HG03378 (cell line): ENCODE measurements around the gene HPN.
"Not testable (repeated sequence)": the region's sequence is repeated elsewhere in the genome, so short reads cannot be mapped to it uniquely, and the experiment has no call there.

Experiments used
- ATAC-seq: cut with Tn5 transposase; IDR thresholded peaks from one replicate; pipeline ENCODE4 v1.9.1; 2021; ENCODE audit warnings: mild to moderate bottlenecking, moderate library complexity; ENCODE audit not compliant: unreplicated experiment

HPN gene

GRCh38 chr19:35042056-35042730, 672 bp downstream of the HPN start:
- no peak for ATAC-seq

GRCh38 chr19:35042954-35043604, 1.6 kb downstream of the HPN start:
- ATAC-seq = no peak

DNA sequence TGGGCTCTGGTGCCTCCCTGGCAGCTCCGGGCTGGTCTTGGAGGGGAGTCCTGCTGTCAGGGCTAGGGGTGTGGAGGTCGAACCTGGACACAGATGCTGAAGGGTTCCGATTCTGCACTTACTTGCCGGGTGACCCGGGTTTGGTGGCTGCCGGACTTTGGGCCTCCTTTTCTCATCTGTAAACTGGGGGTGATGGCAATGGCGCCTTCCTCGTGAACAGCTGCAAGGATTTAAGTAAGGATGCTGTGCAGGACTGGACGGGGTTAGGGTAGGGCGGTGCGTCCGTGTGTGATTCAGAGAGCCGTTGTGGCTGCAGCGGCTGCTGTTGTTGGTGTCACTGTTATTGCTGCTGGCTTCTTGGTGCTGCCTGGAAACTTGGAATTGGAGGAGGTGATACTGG, 2.4 kb downstream of the HPN start:
- ATAC-seq = no peak

DNA sequence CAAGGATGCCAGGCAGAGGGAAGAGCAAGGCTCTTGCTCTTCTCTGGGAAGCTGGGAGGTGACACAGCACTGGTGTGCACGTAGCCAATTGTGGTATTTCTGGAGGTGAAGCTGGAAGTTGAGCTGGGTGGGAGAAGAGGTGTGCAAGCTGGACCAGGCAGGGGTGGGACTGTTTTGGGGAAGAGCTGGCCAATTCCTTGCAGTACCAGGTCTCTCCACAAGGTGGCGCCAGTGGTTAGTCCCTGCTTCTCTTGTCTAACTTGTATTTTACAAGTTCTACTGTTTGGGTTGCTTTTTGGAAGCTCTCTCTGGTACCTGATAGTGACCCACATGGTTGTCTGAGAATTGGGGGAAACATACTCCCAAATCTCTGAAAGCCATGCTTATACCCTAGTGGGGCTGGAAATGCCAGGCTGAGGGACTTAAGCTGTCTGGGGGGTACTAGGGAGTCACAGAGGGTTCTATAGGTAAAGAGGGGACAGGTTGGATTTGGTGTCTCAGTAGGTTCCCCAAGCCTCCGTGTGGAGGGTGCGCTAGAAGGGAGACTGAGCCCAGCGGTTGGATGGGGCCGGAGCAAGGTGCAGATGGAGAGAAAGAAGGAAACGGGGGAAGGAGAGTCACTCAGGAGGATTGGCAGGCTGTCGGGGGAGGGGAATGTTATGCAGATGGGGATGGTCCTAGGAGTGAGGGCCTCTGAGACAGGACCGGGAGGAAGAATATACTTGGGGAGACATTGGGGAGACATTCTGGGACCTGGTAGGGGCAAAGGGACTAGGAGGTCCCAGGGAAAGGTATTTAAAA, 3.0 kb downstream of the HPN start:
- ATAC-seq = no peak

GRCh38 chr19:35045667-35046300, 4.3 kb downstream of the HPN start:
- peak; percentile 59 for ATAC-seq

GRCh38 chr19:35046461-35046860, 4.9 kb downstream of the HPN start:
- ATAC-seq = no peak

- ATAC-seq = no peak
Observed at GRCh38 chr19:35048911-35049411, 7.4 kb downstream of the HPN start.

- no peak for ATAC-seq
Observed at GRCh38 chr19:35049456-35049855, 7.9 kb downstream of the HPN start.

DNA sequence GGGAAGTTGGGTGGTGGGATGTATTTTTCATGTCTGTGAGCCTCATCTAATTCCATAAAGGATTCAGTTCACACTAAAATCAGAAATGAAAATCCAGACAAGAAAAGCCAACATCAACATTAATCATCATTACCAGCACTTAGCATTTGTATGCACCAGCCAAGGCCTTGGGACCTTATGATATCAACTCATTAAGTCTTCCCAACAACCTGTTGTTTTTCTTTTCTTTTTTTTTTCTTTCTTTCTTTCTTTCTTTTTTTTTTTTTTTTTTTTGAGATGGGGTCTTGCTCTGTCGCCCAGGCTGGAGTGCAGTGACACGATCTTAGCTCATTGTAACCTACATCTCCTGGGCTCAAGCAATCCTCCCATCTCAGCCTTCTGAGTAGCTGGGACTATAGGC, 9.1 kb downstream of the HPN start:
- ATAC-seq = not testable (repeated sequence)

- not testable (repeated sequence) for ATAC-seq
Observed at GRCh38 chr19:35051268-35051667, 9.7 kb downstream of the HPN start.

- ATAC-seq = no peak
Observed at GRCh38 chr19:35051796-35052195, 10.3 kb downstream of the HPN start.

- no peak for ATAC-seq
Observed at GRCh38 chr19:35052599-35053190, 11.2 kb downstream of the HPN start.

DNA sequence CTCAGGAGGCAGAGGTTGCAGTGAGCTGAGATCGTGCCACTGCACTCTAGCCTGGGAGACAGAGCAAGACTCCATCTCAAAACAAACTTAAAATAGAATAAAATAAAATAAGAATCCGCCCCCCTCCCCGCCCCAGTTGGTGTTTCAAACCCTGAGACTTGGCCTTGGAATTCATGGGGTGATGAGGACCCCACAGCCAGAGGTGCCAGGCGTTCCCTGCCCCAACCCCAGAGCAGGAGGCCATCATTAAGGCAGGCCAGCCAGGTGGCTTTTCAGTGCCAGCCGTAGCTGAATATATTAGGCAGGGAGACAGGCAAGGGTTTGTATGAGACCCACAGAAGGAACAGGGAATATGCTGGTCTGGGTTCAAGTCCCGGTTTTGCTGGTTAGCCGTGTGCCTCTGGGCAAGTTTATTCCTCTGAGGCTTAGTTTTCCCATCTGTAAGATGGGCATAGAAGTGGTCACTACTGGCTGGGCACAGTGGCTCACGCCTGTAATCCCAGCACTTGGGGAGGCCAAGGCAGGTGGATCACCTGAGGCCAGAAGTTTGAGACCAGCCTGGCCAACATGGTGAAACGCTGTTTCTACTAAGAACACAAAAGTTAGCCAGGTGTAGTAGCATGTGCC, 12.3 kb downstream of the HPN start:
- no peak for ATAC-seq

DNA sequence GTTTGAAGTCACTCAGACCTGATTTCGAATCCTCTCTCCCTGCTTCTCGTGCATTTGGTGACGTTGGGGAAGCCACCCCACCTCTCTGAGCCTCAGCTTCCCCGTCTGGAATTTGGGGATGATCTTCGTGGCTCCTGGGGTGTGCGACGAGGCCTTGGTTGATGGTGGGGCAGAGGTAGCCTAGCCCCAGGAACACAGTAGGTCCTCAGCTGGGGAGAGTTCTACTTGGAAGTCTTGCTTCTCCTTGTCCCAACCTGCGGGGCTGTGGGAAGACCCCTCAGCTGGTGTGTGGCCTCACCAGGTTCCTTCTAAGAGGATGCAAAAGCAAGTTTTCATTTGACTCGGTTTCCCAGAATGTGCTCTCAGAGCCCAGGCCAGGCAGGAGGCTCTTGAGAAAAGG, 13.1 kb downstream of the HPN start:
- ATAC-seq = no peak

DNA sequence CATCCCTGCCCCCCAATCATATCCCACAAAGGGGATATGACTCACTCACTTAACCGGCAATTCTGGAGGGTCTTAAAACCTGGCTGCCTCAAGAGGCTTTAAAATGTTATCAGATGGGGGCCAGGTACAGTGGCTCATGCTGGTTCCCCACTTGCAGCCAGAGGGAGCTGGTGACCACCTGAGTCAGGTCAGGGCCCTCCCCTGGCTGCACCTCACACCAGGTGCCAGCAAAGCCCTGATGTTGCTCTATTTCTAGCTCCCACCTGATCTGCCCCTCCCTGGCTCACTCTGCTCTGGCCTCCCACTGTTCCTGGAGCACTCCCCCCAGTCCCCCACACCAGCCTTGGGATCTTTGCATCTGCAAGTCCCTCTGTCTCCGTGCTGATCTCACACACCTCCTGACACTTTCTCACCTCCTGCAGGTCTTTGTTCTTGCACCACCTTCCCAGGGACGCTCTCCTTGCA, 14.2 kb downstream of the HPN start:
- ATAC-seq = no peak

GRCh38 chr19:35056513-35057063, 15.1 kb downstream of the HPN start:
- ATAC-seq = no peak

GRCh38 chr19:35058370-35058769, 16.8 kb downstream of the HPN start:
- ATAC-seq = no peak

DNA sequence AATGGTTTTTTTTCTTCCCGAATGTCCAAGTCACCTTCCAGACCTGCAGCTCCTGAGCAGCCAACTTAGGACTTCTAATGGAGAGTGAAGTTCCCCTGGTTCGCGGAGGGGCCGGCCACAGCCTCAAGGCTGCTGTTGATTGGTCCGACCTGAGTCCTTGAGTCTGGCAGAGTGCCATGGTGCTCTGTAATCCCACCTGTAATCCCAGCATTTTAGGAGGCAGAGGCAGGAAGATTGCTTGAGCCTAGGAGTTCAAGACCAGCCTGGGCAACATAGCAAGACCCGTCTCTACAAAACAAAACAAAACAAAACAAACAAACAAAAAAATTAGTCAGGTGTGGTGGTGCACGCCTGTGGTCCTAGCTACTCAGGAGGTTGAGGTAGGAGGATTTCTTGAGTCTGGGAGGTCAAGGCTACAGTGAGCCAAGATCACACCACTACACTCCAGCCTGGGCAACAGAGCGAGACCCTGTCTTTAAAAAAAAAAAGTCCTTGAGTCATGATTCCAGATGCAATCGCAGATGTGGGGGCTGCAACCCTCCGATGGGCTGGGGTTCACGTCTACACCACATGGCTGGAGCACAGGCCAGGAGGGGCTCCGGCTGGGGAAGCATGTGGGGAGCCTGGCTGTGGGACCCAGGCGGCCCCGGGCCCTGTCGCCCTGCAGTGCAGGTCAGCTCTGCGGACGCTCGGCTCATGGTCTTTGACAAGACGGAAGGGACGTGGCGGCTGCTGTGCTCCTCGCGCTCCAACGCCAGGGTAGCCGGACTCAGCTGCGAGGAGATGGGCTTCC, 17.7 kb downstream of the HPN start:
- ATAC-seq = no peak

- ATAC-seq = no peak
Observed at GRCh38 chr19:35059799-35060091, 18.2 kb downstream of the HPN start.
